Upper lobe of right lung (tissue), 1 donor: ENCODE results near the gene SMARCD3. TPM values are rescaled to one million over a fixed set of nuclear protein-coding genes. Genes with fewer than 3 reads are reported as not detected.

ENCODE experiments used
- ATAC-seq: fragments of 200-7000 bp; cut with Tn5 transposase; one replicate; pipeline ENCODE4 v1.9.1; 2020; ENCODE audit warnings: mild to moderate bottlenecking, moderate library complexity
- DNase-seq: peaks from one replicate; pipeline ENCODE4 v3.0.0-alpha.2; 2020
- H3K27ac ChIP-seq: fragments of 200-600 bp; one replicate; pipeline ENCODE4 v1.8.0; 2022
- H3K27me3 ChIP-seq: fragments of 200-600 bp; one replicate; pipeline ENCODE4 v1.8.0; 2022; ENCODE audit warnings: mild to moderate bottlenecking
- H3K36me3 ChIP-seq: fragments of 200-600 bp; one replicate; pipeline ENCODE4 v1.8.0; 2022
- H3K4me1 ChIP-seq: fragments of 200-600 bp; one replicate; pipeline ENCODE4 v1.8.0; 2022
- H3K4me3 ChIP-seq: fragments of 200-600 bp; one replicate; pipeline ENCODE4 v1.8.0; 2022; ENCODE audit warnings: mild to moderate bottlenecking
- H3K9me3 ChIP-seq: fragments of 200-600 bp; one replicate; pipeline ENCODE4 v1.8.0; 2022
- CTCF ChIP-seq: fragments of 200-600 bp; IDR thresholded peaks from one replicate; pipeline ENCODE4 v1.8.0; 2022; ENCODE audit warnings: antibody characterized with exemption
- intact Hi-C: fragments of 100-400 bp; cut with DNase I; formaldehyde crosslinking; loops from one replicate; pipeline ENCODE4 v1.11.0; 2022
- total RNA-seq: library from RNA; stranded (reverse); fragmentation: NEBNext Ultra II Directional; extraction: Animal tissue kit (Norgen Biotek cat#: 25700); gene quantifications from one replicate; pipeline ENCODE4 v1.2.1, GENCODE V29; 2021
- donor health status: DM: no; HTN: yes; CAD: no; lungs with severe emphysema.

Gene SMARCD3
- total RNA-seq, 1 donor from 2014 or later: 61.5 TPM

- no peak for TF ChIP-seq CTCF
- intact Hi-C loops: loop anchor here (10.0 kb wide), 1 partner anchor 64 kb away; no protein-coding TSS in a partner anchor
- ATAC-seq: no peak
Observed at GRCh38 chr7:151240536-151240935, 8.0 kb downstream of the SMARCD3 start.

GRCh38 chr7:151239837-151240459 is 8.5 kb downstream of the SMARCD3 start:
- Histone ChIP-seq H3K4me1 (peaks cover 18% of the 10 kb centered on the region), H3K27ac (no peak overlapping the region), H3K4me3 (no peak overlapping the region), H3K36me3 (peaks cover 71% of the 10 kb centered on the region), H3K9me3 (no peaks in the 10 kb centered on the region), H3K27me3 (peaks cover 12% of the 10 kb centered on the region)
- no peak for TF ChIP-seq CTCF
- ATAC-seq (no peak), DNase-seq (no peak)
- intact Hi-C loops: loop anchor here (10.0 kb wide), 1 partner anchor 65 kb away; no protein-coding TSS in a partner anchor

More at GRCh38 chr7:151240536-151240935, 8.0 kb downstream of the SMARCD3 start:
- Histone ChIP-seq H3K9me3 (no peaks in the 10 kb centered on the region), H3K27me3 (peaks cover 14% of the 10 kb centered on the region), H3K4me1 (peaks cover 23% of the 10 kb centered on the region), H3K4me3 (no peak overlapping the region), H3K27ac (no peak overlapping the region), H3K36me3 (peaks cover 65% of the 10 kb centered on the region)
- no peak for DNase-seq

GRCh38 chr7:151238924-151239836 is 9.3 kb downstream of the SMARCD3 start:
- DNase-seq (no peak), ATAC-seq (no peak)
- Histone ChIP-seq H3K36me3 (peaks cover 73% of the 10 kb centered on the region), H3K27ac (no peak overlapping the region), H3K27me3 (peaks cover 4% of the 10 kb centered on the region), H3K4me1 (peaks cover 11% of the 10 kb centered on the region), H3K4me3 (no peak overlapping the region), H3K9me3 (no peaks in the 10 kb centered on the region)
- no peak for TF ChIP-seq CTCF
- intact Hi-C loops: no loop called here

- H3K27me3 ChIP-seq: no peaks in the 10 kb centered on the region
- no peaks in the 10 kb centered on the region for H3K9me3 ChIP-seq
- peaks cover 11% of the 10 kb centered on the region for H3K4me1 ChIP-seq
- no peak overlapping the region for H3K27ac ChIP-seq
- no peak for TF ChIP-seq CTCF
- intact Hi-C loops: no loop called here
- peaks cover 73% of the 10 kb centered on the region for H3K36me3 ChIP-seq
- no peak overlapping the region for H3K4me3 ChIP-seq
- DNase-seq: no peak
- ATAC-seq: no peak
Observed at GRCh38 chr7:151238190-151238810, 10.2 kb downstream of the SMARCD3 start.

GRCh38 chr7:151237244-151238189 is 11.0 kb downstream of the SMARCD3 start:
- H3K27ac ChIP-seq: no peak overlapping the region
- no peak overlapping the region for H3K4me3 ChIP-seq
- TF ChIP-seq CTCF: no peak
- H3K9me3 ChIP-seq: no peaks in the 10 kb centered on the region
- no peaks in the 10 kb centered on the region for H3K27me3 ChIP-seq
- no peak for DNase-seq
- H3K36me3 ChIP-seq: peaks cover 73% of the 10 kb centered on the region
- intact Hi-C loops: no loop called here
- ATAC-seq: no peak
- peaks cover 11% of the 10 kb centered on the region for H3K4me1 ChIP-seq
